Panc1 (cell line): ENCODE measurements around the gene MRPL10. TPM values are rescaled to one million over a fixed set of nuclear protein-coding genes. Genes with fewer than 3 reads are reported as not detected.

Source experiments
- ATAC-seq: fragments of 200-7000 bp; cut with Tn5 transposase; 2 replicates; pipeline ENCODE4 v1.9.1; 2020; ENCODE audit warnings: mild to moderate bottlenecking, moderate library complexity
- BruUV-seq: library from RNA; stranded (reverse); fragments of 400-500 nt; replicated peaks from 2 replicates; lab custom pipeline; 2021; lab: Mats Ljungman, UMichigan
- CTCF ChIA-PET: fragments of 300-600 bp; sonication (Branson Sonifier 250); formaldehyde crosslinking; loops from one replicate; lab custom pipeline; 2022; ENCODE audit warnings: antibody characterized with exemption; lab: Charles Lee
- POLR2A ChIA-PET: fragments of 300-600 bp; sonication (Branson Sonifier 250); formaldehyde crosslinking; loops from one replicate; lab custom pipeline; 2022; ENCODE audit warnings: antibody characterized with exemption; lab: Charles Lee
- DNase-seq: peaks from one replicate; pipeline ENCODE4 v3.0.0-alpha.2; 2010; ENCODE audit warnings: low read depth, low spot score
- H3K27ac ChIP-seq: 2 replicates; pipeline ENCODE4 v1.5.1; 2011; ENCODE audit warnings: mild to moderate bottlenecking, low read length, inconsistent platforms
- H3K27me3 ChIP-seq: fragments of 200-500 bp; sonication (Bioruptor generic); 2 replicates; pipeline ENCODE4 v1.6.0; 2014; ENCODE audit warnings: low read length, inconsistent platforms; ENCODE audit not compliant: control insufficient read depth, insufficient read depth
- H3K36me3 ChIP-seq: fragments of 200-500 bp; sonication (Bioruptor generic); 2 replicates; pipeline ENCODE4 v1.5.1; 2014; ENCODE audit warnings: inconsistent platforms, mild to moderate bottlenecking, low read length, moderate library complexity; ENCODE audit not compliant: control insufficient read depth, insufficient read depth
- H3K4me1 ChIP-seq: 2 replicates; pipeline ENCODE4 v1.5.1; 2011; ENCODE audit warnings: inconsistent platforms, mild to moderate bottlenecking, low read length, moderate library complexity; ENCODE audit not compliant: control insufficient read depth, insufficient read depth
- H3K4me3 ChIP-seq, 2 experiments: 2 replicates each; pipeline ENCODE4 v1.5.1; 2011 to 2012; ENCODE audit warnings: low read depth in 2 of 2, low read length in 2 of 2, mild to moderate bottlenecking in 2 of 2, inconsistent platforms in 1 of 2, moderate library complexity in 1 of 2
- H3K9me3 ChIP-seq: fragments of 200-500 bp; sonication (Bioruptor generic); 2 replicates; pipeline ENCODE4 v1.5.1; 2014; ENCODE audit warnings: low read depth, mild to moderate bottlenecking, inconsistent platforms, low read length, moderate library complexity; ENCODE audit not compliant: control insufficient read depth, insufficient read depth
- POLR2AphosphoS5 ChIP-seq: IDR thresholded peaks from 2 replicates; pipeline ENCODE4 v1.6.1; 2012; ENCODE audit warnings: mild to moderate bottlenecking, low read depth, low read length, moderate library complexity
- SIN3A ChIP-seq: IDR thresholded peaks from 2 replicates; pipeline ENCODE4 v1.6.1; 2012; ENCODE audit warnings: low read depth, mild to moderate bottlenecking, low read length, moderate library complexity, borderline replicate concordance; ENCODE audit not compliant: insufficient read depth
- TCF7L2 ChIP-seq: IDR thresholded peaks from 2 replicates; pipeline ENCODE4 v1.6.1; 2011; ENCODE audit warnings: mild to moderate bottlenecking, low read depth, low read length, inconsistent platforms
- in situ Hi-C: cut with HindIII; loops from 2 replicates; pipeline ENCODE4 v1.10.0; 2016; ENCODE audit warnings: low sequenced_read_pairs, low pct_unique_long_range_greater_than_20kb
- intact Hi-C: fragments of 100-400 bp; cut with micrococcal nuclease; formaldehyde crosslinking; loops from one replicate; pipeline ENCODE4 v1.10.0; 2022; ENCODE audit not compliant: unreplicated experiment
- total RNA-seq: library from RNA; stranded (reverse); gene quantifications from one replicate; pipeline ENCODE4 v1.2.1, GENCODE V29; 2021; ENCODE audit not compliant: unreplicated experiment
- TF ChIP-seq, protein P1 (sequence below), 2 experiments: IDR thresholded peaks; 2 replicates each; pipeline ENCODE4 v1.6.1; 2011 to 2012; ENCODE audit warnings: low read depth in 2 of 2, control low read depth in 1 of 2, low read length in 1 of 2, mild to moderate bottlenecking in 1 of 2, moderate library complexity in 1 of 2; ENCODE audit not compliant: insufficient read depth in 1 of 2
- TF ChIP-seq, protein P2 (sequence below): fragments of 450-650 bp; IDR thresholded peaks from 2 replicates; pipeline ENCODE4 v1.5.1; 2017; ENCODE audit warnings: mild to moderate bottlenecking

The MRPL10 gene
- total RNA-seq, 1 experiment from 2014 or later = 41.9 TPM

GRCh38 chr17:47813512-47814031, 17.8 kb downstream of the MRPL10 start:
- in situ Hi-C loops = no loop called here
- peaks cover 6% of the 10 kb centered on the region; the same call in 1 of the 2 replicates for H3K4me1 ChIP-seq
- CTCF ChIA-PET = interaction anchor here (0.6 kb wide), 1 partner anchor 77 kb away, joined by 6 read pairs; no protein-coding TSS in a partner anchor
- intact Hi-C loops = no loop called here
- H3K9me3 ChIP-seq = no peaks in the 10 kb centered on the region
- H3K36me3 ChIP-seq = no peaks in the 10 kb centered on the region
- H3K27me3 ChIP-seq = no peaks in the 10 kb centered on the region
- POLR2A ChIA-PET = no interaction called here
- ATAC-seq (no peak), DNase-seq (no peak)
- TF ChIP-seq, protein P1, sequence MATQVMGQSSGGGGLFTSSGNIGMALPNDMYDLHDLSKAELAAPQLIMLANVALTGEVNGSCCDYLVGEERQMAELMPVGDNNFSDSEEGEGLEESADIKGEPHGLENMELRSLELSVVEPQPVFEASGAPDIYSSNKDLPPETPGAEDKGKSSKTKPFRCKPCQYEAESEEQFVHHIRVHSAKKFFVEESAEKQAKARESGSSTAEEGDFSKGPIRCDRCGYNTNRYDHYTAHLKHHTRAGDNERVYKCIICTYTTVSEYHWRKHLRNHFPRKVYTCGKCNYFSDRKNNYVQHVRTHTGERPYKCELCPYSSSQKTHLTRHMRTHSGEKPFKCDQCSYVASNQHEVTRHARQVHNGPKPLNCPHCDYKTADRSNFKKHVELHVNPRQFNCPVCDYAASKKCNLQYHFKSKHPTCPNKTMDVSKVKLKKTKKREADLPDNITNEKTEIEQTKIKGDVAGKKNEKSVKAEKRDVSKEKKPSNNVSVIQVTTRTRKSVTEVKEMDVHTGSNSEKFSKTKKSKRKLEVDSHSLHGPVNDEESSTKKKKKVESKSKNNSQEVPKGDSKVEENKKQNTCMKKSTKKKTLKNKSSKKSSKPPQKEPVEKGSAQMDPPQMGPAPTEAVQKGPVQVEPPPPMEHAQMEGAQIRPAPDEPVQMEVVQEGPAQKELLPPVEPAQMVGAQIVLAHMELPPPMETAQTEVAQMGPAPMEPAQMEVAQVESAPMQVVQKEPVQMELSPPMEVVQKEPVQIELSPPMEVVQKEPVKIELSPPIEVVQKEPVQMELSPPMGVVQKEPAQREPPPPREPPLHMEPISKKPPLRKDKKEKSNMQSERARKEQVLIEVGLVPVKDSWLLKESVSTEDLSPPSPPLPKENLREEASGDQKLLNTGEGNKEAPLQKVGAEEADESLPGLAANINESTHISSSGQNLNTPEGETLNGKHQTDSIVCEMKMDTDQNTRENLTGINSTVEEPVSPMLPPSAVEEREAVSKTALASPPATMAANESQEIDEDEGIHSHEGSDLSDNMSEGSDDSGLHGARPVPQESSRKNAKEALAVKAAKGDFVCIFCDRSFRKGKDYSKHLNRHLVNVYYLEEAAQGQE (IDR thresholded peaks at IDR 0.05; ENCODE audit: insufficient read depth in 1 of 2, low read depth in 2 of 2, low read length in 1 of 2) = no peak
- TF ChIP-seq, protein P2, sequence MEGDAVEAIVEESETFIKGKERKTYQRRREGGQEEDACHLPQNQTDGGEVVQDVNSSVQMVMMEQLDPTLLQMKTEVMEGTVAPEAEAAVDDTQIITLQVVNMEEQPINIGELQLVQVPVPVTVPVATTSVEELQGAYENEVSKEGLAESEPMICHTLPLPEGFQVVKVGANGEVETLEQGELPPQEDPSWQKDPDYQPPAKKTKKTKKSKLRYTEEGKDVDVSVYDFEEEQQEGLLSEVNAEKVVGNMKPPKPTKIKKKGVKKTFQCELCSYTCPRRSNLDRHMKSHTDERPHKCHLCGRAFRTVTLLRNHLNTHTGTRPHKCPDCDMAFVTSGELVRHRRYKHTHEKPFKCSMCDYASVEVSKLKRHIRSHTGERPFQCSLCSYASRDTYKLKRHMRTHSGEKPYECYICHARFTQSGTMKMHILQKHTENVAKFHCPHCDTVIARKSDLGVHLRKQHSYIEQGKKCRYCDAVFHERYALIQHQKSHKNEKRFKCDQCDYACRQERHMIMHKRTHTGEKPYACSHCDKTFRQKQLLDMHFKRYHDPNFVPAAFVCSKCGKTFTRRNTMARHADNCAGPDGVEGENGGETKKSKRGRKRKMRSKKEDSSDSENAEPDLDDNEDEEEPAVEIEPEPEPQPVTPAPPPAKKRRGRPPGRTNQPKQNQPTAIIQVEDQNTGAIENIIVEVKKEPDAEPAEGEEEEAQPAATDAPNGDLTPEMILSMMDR = no peak
- TF ChIP-seq SIN3A (no peak), TCF7L2 (no peak), POLR2AphosphoS5 (no peak)
- no peak overlapping the region for H3K4me3 ChIP-seq
- H3K27ac ChIP-seq = no peak overlapping the region
- BruUV-seq = no TSS peak

GRCh38 chr17:47813077-47813476, 18.3 kb downstream of the MRPL10 start:
- in situ Hi-C loops (no loop called here), intact Hi-C loops (no loop called here)
- no peak for DNase-seq
- no peaks in the 10 kb centered on the region for H3K27me3 ChIP-seq
- no peak overlapping the region for H3K27ac ChIP-seq
- peaks cover 6% of the 10 kb centered on the region; the same call in 1 of the 2 replicates for H3K4me1 ChIP-seq
- ATAC-seq = no peak
- H3K36me3 ChIP-seq = no peaks in the 10 kb centered on the region
- TF ChIP-seq, protein P1 (IDR thresholded peaks at IDR 0.05; ENCODE audit: insufficient read depth in 1 of 2, low read depth in 2 of 2, low read length in 1 of 2) = no peak
- TF ChIP-seq SIN3A = no peak
- no peak for TF ChIP-seq TCF7L2
- TF ChIP-seq POLR2AphosphoS5 = no peak
- TF ChIP-seq, protein P2 = no peak
- H3K9me3 ChIP-seq = no peaks in the 10 kb centered on the region
- ChIA-PET POLR2A (no interaction called here), CTCF (no interaction called here)
- no peak overlapping the region for H3K4me3 ChIP-seq
- no TSS peak for BruUV-seq
